IMR-90 (cell line): ENCODE measurements around the gene FRY. TPM values are rescaled to one million over a fixed set of nuclear protein-coding genes. Genes with fewer than 3 reads are reported as not detected.

Experiments used
- ATAC-seq: fragments of 200-7000 bp; cut with Tn5 transposase; 2 replicates; pipeline ENCODE4 v1.9.1; 2020; ENCODE audit warnings: low read depth, mild to moderate bottlenecking, moderate library complexity
- BruUV-seq: library from RNA; stranded (reverse); fragments of 400-500 nt; replicated peaks from 2 replicates; lab custom pipeline; 2021; lab: Mats Ljungman, UMichigan
- CTCF ChIA-PET: fragments of 300-600 bp; formaldehyde crosslinking; extraction: SDS; loops from one replicate; lab custom pipeline; 2021; ENCODE audit warnings: antibody characterized with exemption; lab: Yijun Ruan, JAX
- POLR2A ChIA-PET: fragments of 300-600 bp; sonication (Branson Sonifier 250); formaldehyde crosslinking; loops from one replicate; lab custom pipeline; 2022; ENCODE audit warnings: antibody characterized with exemption; ENCODE audit not compliant: unreplicated experiment; lab: Charles Lee
- DNase-seq: peaks from one replicate; pipeline ENCODE4 v3.0.0; 2013
- H2AFZ ChIP-seq: replicated peaks from 2 replicates; pipeline ENCODE3; 2013; ENCODE audit warnings: low read length, mild to moderate bottlenecking; ENCODE audit not compliant: poor library complexity
- H2AK5ac ChIP-seq: 2 replicates; pipeline ENCODE4 v1.6.1; 2013; ENCODE audit warnings: low read depth, low read length, inconsistent platforms
- H2AK9ac ChIP-seq: replicated peaks from 2 replicates; pipeline ENCODE3; 2013; ENCODE audit warnings: mild to moderate bottlenecking, low read depth, low read length, moderate library complexity; ENCODE audit not compliant: poor library complexity
- H2BK120ac ChIP-seq: 2 replicates; pipeline ENCODE4 v1.6.1; 2013; ENCODE audit warnings: low read depth, low read length, inconsistent platforms
- H2BK15ac ChIP-seq: 3 replicates; pipeline ENCODE4 v1.6.1; 2013; ENCODE audit warnings: low read depth, low read length, inconsistent platforms
- H2BK20ac ChIP-seq: 2 replicates; pipeline ENCODE4 v1.6.1; 2013; ENCODE audit warnings: low read depth, mild to moderate bottlenecking, inconsistent platforms, low read length, moderate library complexity
- H2BK5ac ChIP-seq: 2 replicates; pipeline ENCODE4 v1.6.1; 2013; ENCODE audit warnings: mild to moderate bottlenecking, low read depth, low read length, inconsistent platforms; ENCODE audit not compliant: poor library complexity, severe bottlenecking
- H3K14ac ChIP-seq: replicated peaks from 2 replicates; pipeline ENCODE4 v1.6.1; 2013; ENCODE audit warnings: low read depth, low read length, inconsistent platforms
- H3K18ac ChIP-seq: 2 replicates; pipeline ENCODE4 v1.6.1; 2013; ENCODE audit warnings: low read depth, low read length, control low read depth
- H3K23ac ChIP-seq: 2 replicates; pipeline ENCODE4 v1.6.1; 2013; ENCODE audit warnings: low read depth, low read length, inconsistent platforms
- H3K27ac ChIP-seq: 2 replicates; pipeline ENCODE4 v1.5.1; 2013; ENCODE audit warnings: mild to moderate bottlenecking, control low read depth, low read length; ENCODE audit not compliant: insufficient read depth
- H3K27me3 ChIP-seq: 2 replicates; pipeline ENCODE4 v1.6.1; 2013; ENCODE audit warnings: low read length; ENCODE audit not compliant: control insufficient read depth, insufficient read depth
- H3K36me3 ChIP-seq: 2 replicates; pipeline ENCODE4 v1.6.1; 2013; ENCODE audit warnings: low read length, mixed read lengths; ENCODE audit not compliant: control insufficient read depth, insufficient read depth
- H3K4ac ChIP-seq: 2 replicates; pipeline ENCODE4 v1.6.1; 2013; ENCODE audit warnings: low read depth, low read length, inconsistent platforms
- H3K4me1 ChIP-seq: 2 replicates; pipeline ENCODE4 v1.6.1; 2013; ENCODE audit warnings: low read length, mixed read lengths; ENCODE audit not compliant: control insufficient read depth, insufficient read depth
- H3K4me2 ChIP-seq: 2 replicates; pipeline ENCODE4 v1.6.1; 2013; ENCODE audit warnings: low read depth, mild to moderate bottlenecking, control low read depth, low read length, moderate library complexity
- H3K4me3 ChIP-seq: 2 replicates; pipeline ENCODE4 v1.5.1; 2013; ENCODE audit warnings: low read depth, mild to moderate bottlenecking, control low read depth, low read length, moderate library complexity; ENCODE audit not compliant: insufficient read depth
- H3K56ac ChIP-seq: 2 replicates; pipeline ENCODE4 v1.6.1; 2013; ENCODE audit warnings: low read length, inconsistent platforms; ENCODE audit not compliant: insufficient read depth; ENCODE audit errors: extremely low read depth
- H3K79me1 ChIP-seq, 2 experiments: 2 replicates each; pipeline ENCODE4 v1.6.1; 2013; ENCODE audit warnings: low read length in 2 of 2, inconsistent platforms in 1 of 2, low read depth in 1 of 2
- H3K9ac ChIP-seq: 2 replicates; pipeline ENCODE4 v1.6.1; 2013; ENCODE audit warnings: low read depth, low read length, control low read depth
- H3K9me1 ChIP-seq: 2 replicates; pipeline ENCODE4 v1.6.1; 2013; ENCODE audit warnings: low read length, inconsistent platforms; ENCODE audit not compliant: insufficient read depth
- H3K9me3 ChIP-seq: 2 replicates; pipeline ENCODE4 v1.6.1; 2013; ENCODE audit warnings: low read length; ENCODE audit not compliant: control insufficient read depth, insufficient read depth
- H4K20me1 ChIP-seq: 2 replicates; pipeline ENCODE4 v1.6.1; 2013; ENCODE audit warnings: low read length, inconsistent platforms; ENCODE audit not compliant: insufficient read depth
- H4K5ac ChIP-seq: 2 replicates; pipeline ENCODE4 v1.6.1; 2013; ENCODE audit warnings: mild to moderate bottlenecking, low read depth, low read length, control low read depth
- H4K8ac ChIP-seq, 2 experiments: 2 replicates each; pipeline ENCODE4 v1.6.1; 2013; ENCODE audit warnings: low read depth in 2 of 2, low read length in 2 of 2, control low read depth in 1 of 2, inconsistent platforms in 1 of 2
- H4K91ac ChIP-seq: 2 replicates; pipeline ENCODE4 v1.6.1; 2013; ENCODE audit warnings: low read depth, low read length, inconsistent platforms; ENCODE audit not compliant: insufficient read depth
- CHD1 ChIP-seq: IDR thresholded peaks from 2 replicates; pipeline ENCODE4 v1.6.1; 2012; ENCODE audit warnings: low read depth, low read length, improper control_type of control experiment
- CTCF ChIP-seq: conservative IDR thresholded peaks from 2 replicates; pipeline ENCODE4 v1.5.1; 2012; ENCODE audit warnings: mild to moderate bottlenecking, low read depth, low read length, improper control_type of control experiment
- ELK1 ChIP-seq: fragments of 150-350 bp; IDR thresholded peaks from 2 replicates; pipeline ENCODE4 v1.6.1; 2016; ENCODE audit warnings: low read depth, mild to moderate bottlenecking, low read length, moderate library complexity, borderline replicate concordance
- MAZ ChIP-seq: IDR thresholded peaks from 2 replicates; pipeline ENCODE4 v1.6.1; 2012; ENCODE audit warnings: low read depth, mild to moderate bottlenecking, low read length, improper control_type of control experiment, moderate library complexity, borderline replicate concordance
- RAD21 ChIP-seq: IDR thresholded peaks from 2 replicates; pipeline ENCODE4 v1.6.1; 2012; ENCODE audit warnings: low read length, improper control_type of control experiment
- RFX5 ChIP-seq: IDR thresholded peaks from 2 replicates; pipeline ENCODE4 v1.8.0; 2012; ENCODE audit warnings: low read depth, mild to moderate bottlenecking, low read length, moderate library complexity
- WGBS, 2 experiments: methylation state at CpG; one replicate each; pipeline versions ENCODE4 v1.1.5 to v1.1.7; 2013; ENCODE audit warnings: missing lambda C conversion rate in 2 of 2; ENCODE audit not compliant: insufficient read length in 1 of 2; ENCODE audit errors: extremely low coverage in 2 of 2; 5-methylcytosine and 5-hydroxymethylcytosine counted together
- dilution Hi-C: fragments of 300-500 bp; cut with HindIII; formaldehyde crosslinking; loops from one replicate; pipeline ENCODE4 v1.14.3; 2018; ENCODE audit warnings: low sequenced_read_pairs; ENCODE audit not compliant: unreplicated experiment
- in situ Hi-C: fragments of 300-500 bp; cut with MboI; formaldehyde crosslinking; loops from 3 replicates; pipeline ENCODE4 v1.14.3; 2019; ENCODE audit warnings: low sequenced_read_pairs, inconsistent platforms, mixed read lengths
- intact Hi-C: fragments of 100-400 bp; cut with micrococcal nuclease; formaldehyde crosslinking; loops from 2 replicates; pipeline ENCODE4 v1.10.0; 2022
- polyA plus RNA-seq, 3 experiments: library from polyadenylated mRNA; depleted of rRNA; stranded (reverse); fragments of >200 nt; gene quantifications; 2 replicates each; pipeline ENCODE4 v1.2.3, GENCODE V29; 2012; ENCODE audit warnings: low replicate concordance in 1 of 3
- total RNA-seq: library from RNA; depleted of rRNA; stranded (reverse); fragments of >200 nt; gene quantifications from 2 replicates; pipeline ENCODE4 v1.2.3, GENCODE V29; 2012

The FRY gene
- total and polyA plus RNA-seq, 2 of the 4 experiments (the other 2 are of a cell fraction): 3.0 to 4.8 TPM

- Histone ChIP-seq H3K27me3 (no peaks in the 10 kb centered on the region), H3K9me3 (no peaks in the 10 kb centered on the region), H3K23ac (no peak overlapping the region), H2BK120ac (no peak overlapping the region), H3K18ac (no peak overlapping the region), H3K4me3 (no peak overlapping the region), H4K8ac (no peak overlapping the region), H4K91ac (no peak overlapping the region), H2AK9ac (no peak overlapping the region), H3K9ac (no peak overlapping the region), H2BK15ac (no peak overlapping the region), H3K9me1 (no peaks in the 10 kb centered on the region), H3K79me1 (no peaks in the 10 kb centered on the region), H3K4ac (no peak overlapping the region), H3K4me2 (no peak overlapping the region), H2BK5ac (no peak overlapping the region), H3K4me1 (peaks cover 6% of the 10 kb centered on the region; the same call in 1 of the 2 replicates), H4K20me1 (no peaks in the 10 kb centered on the region), H3K56ac (no peak overlapping the region), H3K36me3 (no peaks in the 10 kb centered on the region; the same call in 1 of the 2 replicates), H2BK20ac (no peak overlapping the region), H4K5ac (no peak overlapping the region), H2AFZ (no peak overlapping the region), H3K14ac (no peak overlapping the region), H2AK5ac (no peak overlapping the region), H3K27ac (no peak overlapping the region)
- 92% methylated on average over 2 of the region's 2 CpGs; no CpG with 5 or more reads in 1 of the 2 experiments for WGBS, 2 experiments
- ATAC-seq (no peak), DNase-seq (no peak)
- TF ChIP-seq CHD1 (no peak), CTCF (no peak), ELK1 (no peak), RAD21 (no peak), MAZ (no peak), RFX5 (no peak)
- ChIA-PET POLR2A (no interaction called here), CTCF (no interaction called here)
- dilution Hi-C loops: no loop called here
- in situ Hi-C loops: no loop called here
- BruUV-seq: no TSS peak
- intact Hi-C loops: no loop called here
Observed at GRCh38 chr13:32147193-32147592, 115.6 kb downstream of the FRY start.
